Common myeloid progenitor, CD34-positive (primary cell): ENCODE results near the gene TECPR2.

Experiments
- CTCF ChIA-PET: fragments of 350-600 bp; sonication (Branson Sonifier 250); formaldehyde crosslinking; loops from one replicate; lab custom pipeline; 2021; ENCODE audit warnings: antibody characterized with exemption; lab: Charles Lee
- POLR2A ChIA-PET: fragments of 350-600 bp; sonication (Branson Sonifier 250); formaldehyde crosslinking; loops from one replicate; lab custom pipeline; 2021; ENCODE audit warnings: antibody characterized with exemption; lab: Charles Lee
- DNase-seq, 3 donors: peaks; one replicate each; pipeline versions ENCODE4 v3.0.0 to v3.0.0-alpha.2; 2013
- H3K27ac ChIP-seq, 2 experiments: 1 replicate in 1 of 2; 2 replicates in 1 of 2; pipeline ENCODE4 v1.7.0; 2013; ENCODE audit warnings: inconsistent platforms in 2 of 2, low read length in 2 of 2, mild to moderate bottlenecking in 2 of 2, low read depth in 1 of 2, moderate library complexity in 1 of 2; ENCODE audit not compliant: severe bottlenecking in 2 of 2, insufficient read depth in 1 of 2, poor library complexity in 1 of 2
- H3K27me3 ChIP-seq, 5 experiments: replicated peaks in 2 of 5; 1 replicate in 3 of 5; 2 replicates in 2 of 5; pipeline versions ENCODE4 v1.6.1 to v1.7.0; 2013; ENCODE audit warnings: low read length in 4 of 5, mild to moderate bottlenecking in 2 of 5, moderate library complexity in 2 of 5, inconsistent platforms in 1 of 5; ENCODE audit not compliant: insufficient read depth in 5 of 5, control insufficient read depth in 4 of 5
- H3K36me3 ChIP-seq, 4 experiments: 1 replicate in 2 of 4; 2 replicates in 2 of 4; pipeline versions ENCODE4 v1.6.1 to v1.7.0; 2013; ENCODE audit warnings: low read length in 3 of 4, control low read depth in 1 of 4, mild to moderate bottlenecking in 1 of 4; ENCODE audit not compliant: control insufficient read depth in 4 of 4, insufficient read depth in 4 of 4
- H3K4me1 ChIP-seq, 4 experiments: 1 replicate in 3 of 4; 2 replicates in 1 of 4; pipeline versions ENCODE4 v1.6.1 to v1.7.1; 2013; ENCODE audit warnings: low read length in 3 of 4, mild to moderate bottlenecking in 3 of 4, control low read depth in 1 of 4, inconsistent platforms in 1 of 4, moderate library complexity in 1 of 4; ENCODE audit not compliant: control insufficient read depth in 4 of 4, insufficient read depth in 4 of 4; ENCODE audit errors: control extremely low read depth in 1 of 4
- H3K4me3 ChIP-seq, 7 experiments: 1 replicate in 4 of 7; 2 replicates in 3 of 7; pipeline versions ENCODE4 v1.5.1 to v1.7.0; 2013; ENCODE audit warnings: mild to moderate bottlenecking in 7 of 7, low read length in 6 of 7, moderate library complexity in 6 of 7, inconsistent platforms in 2 of 7, low read depth in 2 of 7, control low read depth in 1 of 7; ENCODE audit not compliant: insufficient read depth in 4 of 7, control insufficient read depth in 1 of 7; ENCODE audit errors: extremely low read depth in 1 of 7
- H3K9me3 ChIP-seq, 5 experiments: 1 replicate in 4 of 5; 2 replicates in 1 of 5; pipeline versions ENCODE4 v1.6.1 to v1.7.1; 2013; ENCODE audit warnings: low read length in 4 of 5, mild to moderate bottlenecking in 2 of 5, inconsistent platforms in 1 of 5, low read depth in 1 of 5, moderate library complexity in 1 of 5; ENCODE audit not compliant: control insufficient read depth in 4 of 5, insufficient read depth in 2 of 5; ENCODE audit errors: control extremely low read depth in 1 of 5
- WGBS: methylation state at CpG from one replicate; pipeline ENCODE4 v1.1.5; 2013; ENCODE audit not compliant: insufficient coverage; 5-methylcytosine and 5-hydroxymethylcytosine counted together

TECPR2 gene

GRCh38 chr14:102317564-102318248 is 45.0 kb upstream of the TECPR2 start:
- Histone ChIP-seq H3K4me3 (peak overlapping the region in 6 of 7 experiments; percentile 61 to 79 (median 75)), H3K9me3 (no peaks in the 10 kb centered on the region), H3K27me3 (no peaks in the 10 kb centered on the region), H3K36me3 (peaks cover 0 to 5% (median 0%) of the 10 kb centered on the region in 4 experiments), H3K27ac (peak overlapping the region in 1 of 2 experiments; percentile 78), H3K4me1 (peaks cover 0 to 55% (median 46%) of the 10 kb centered on the region in 4 experiments)
- WGBS, result 83% methylated on average over 12 of the region's 12 CpGs
- ChIA-PET CTCF (interaction anchor here (0.7 to 5.9 kb wide), 8 partner anchors 9 to 271 kb away, joined by 3 to 34 read pairs (median 4); no protein-coding TSS in a partner anchor), POLR2A (interaction anchor here (0.9 kb wide), 1 partner anchor 13 kb away, joined by 4 read pairs; the partner anchor contains the start of gene MOK)
- DNase-seq, result peak in 2 of 3 donors; percentile 51 to 53

GRCh38 chr14:102318781-102319276 is 43.9 kb upstream of the TECPR2 start:
- Histone ChIP-seq H3K4me3 (peak overlapping the region; percentile 71 to 93 (median 90)), H3K27ac (peak overlapping the region; percentile 77 to 90), H3K4me1 (peaks cover 0 to 56% (median 45%) of the 10 kb centered on the region in 4 experiments), H3K36me3 (peaks cover 0 to 5% (median 0%) of the 10 kb centered on the region in 4 experiments), H3K27me3 (no peaks in the 10 kb centered on the region), H3K9me3 (no peaks in the 10 kb centered on the region)
- 85% methylated on average over 6 of the region's 15 CpGs for WGBS
- no peak for DNase-seq
- CTCF ChIA-PET, result interaction anchor here (0.8 to 2.8 kb wide), 6 partner anchors 8 to 256 kb away, joined by 3 to 7 read pairs (median 4); partner anchors contain the start of gene MOK
- POLR2A ChIA-PET, result no interaction called here

DNA sequence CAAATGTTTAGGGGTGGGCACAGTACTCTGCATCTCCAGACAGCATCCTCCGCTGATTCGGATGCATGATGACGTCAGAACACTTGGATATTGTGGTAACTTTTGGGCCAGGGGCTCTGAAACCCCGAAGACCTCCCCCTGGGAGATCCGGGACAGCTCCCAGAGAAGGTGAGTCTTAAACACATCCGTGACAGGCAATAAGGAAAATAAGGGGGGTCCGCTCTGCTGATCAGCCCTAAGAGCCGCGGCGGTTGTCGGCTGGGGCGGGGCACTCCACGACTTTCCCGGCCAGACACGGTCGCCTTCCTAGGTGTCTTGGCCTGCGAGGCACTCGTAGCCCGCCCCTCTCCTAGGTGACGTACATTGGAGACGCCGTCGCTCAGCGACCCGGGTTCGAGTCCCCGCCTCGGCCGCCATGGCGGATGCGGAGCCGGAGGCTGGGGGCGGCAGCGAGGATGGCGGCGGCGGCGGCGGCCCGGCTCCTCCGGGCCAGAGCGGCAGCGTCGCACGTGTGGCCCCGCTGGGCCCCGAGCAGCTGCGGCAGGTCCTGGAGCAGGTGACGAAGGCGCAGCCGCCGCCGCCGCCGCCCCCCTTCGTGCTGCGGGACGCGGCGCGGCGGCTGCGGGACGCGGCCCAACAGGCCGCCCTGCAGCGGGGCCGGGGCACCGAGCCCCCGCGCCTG is 43.2 kb upstream of the TECPR2 start, which contains the start of gene ZNF839:
TSS of gene ZNF839 (plus strand) at position 396 of the 682 bp plus-strand sequence. CDS start at position 416, 20 bp downstream.
- ChIA-PET CTCF (interaction anchor here (0.6 to 2.8 kb wide), 7 partner anchors 9 to 257 kb away, joined by 3 to 7 read pairs (median 3); partner anchors contain the start of gene MOK), POLR2A (no interaction called here)
- under 1% methylated on average over 41 of the region's 71 CpGs for WGBS

DNA sequence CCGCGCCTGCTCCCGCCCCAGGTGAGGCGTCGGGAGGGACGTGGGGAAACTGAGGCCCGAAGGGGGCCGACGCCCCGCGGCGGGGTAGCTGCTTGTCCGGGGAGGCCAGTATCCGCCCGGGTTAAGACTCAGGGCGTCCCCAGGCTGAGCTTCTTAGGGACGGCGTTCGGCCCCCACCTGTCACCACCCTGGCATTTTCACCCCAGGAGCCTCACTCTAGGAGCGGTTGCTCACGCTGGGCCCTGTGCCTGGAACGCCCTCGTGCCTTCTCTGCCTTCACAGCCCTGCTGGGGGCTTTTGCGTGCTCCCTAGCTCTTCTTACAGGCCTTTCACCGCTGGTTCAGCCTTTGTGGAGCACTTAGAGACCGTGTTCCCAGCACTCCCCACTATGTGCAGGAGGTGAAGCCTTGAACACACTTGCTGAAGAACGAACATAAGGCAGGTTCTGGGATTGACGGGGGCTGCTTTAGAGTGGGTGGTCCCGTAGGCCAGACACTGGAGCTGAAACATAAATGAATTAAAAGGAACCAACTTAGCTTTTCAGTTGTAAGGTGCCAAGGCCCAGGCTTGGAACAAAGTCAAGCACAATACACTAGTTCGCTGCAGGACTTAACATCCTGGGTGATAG is 42.6 kb upstream of the TECPR2 start:
- Histone ChIP-seq H3K4me1 (peaks cover 0 to 48% (median 37%) of the 10 kb centered on the region in 4 experiments), H3K36me3 (peaks cover 0 to 5% (median 0%) of the 10 kb centered on the region in 4 experiments), H3K4me3 (peak overlapping the region; percentile 71 to 93 (median 90)), H3K27me3 (no peaks in the 10 kb centered on the region), H3K27ac (peak overlapping the region; percentile 77 to 90), H3K9me3 (no peaks in the 10 kb centered on the region)
- ChIA-PET CTCF (interaction anchor here (0.6 to 2.8 kb wide), 8 partner anchors 8 to 257 kb away, joined by 3 to 7 read pairs (median 4); partner anchors contain the start of gene MOK), POLR2A (no interaction called here)
- WGBS, result 6% methylated on average over 30 of the region's 30 CpGs
- peak in 2 of 3 donors; percentile 72 to 75 for DNase-seq

More for the DNA sequence above, 43.2 kb upstream of the TECPR2 start, which contains the start of gene ZNF839:
- peaks cover 0 to 53% (median 41%) of the 10 kb centered on the region in 4 experiments for H3K4me1 ChIP-seq
- H3K27me3 ChIP-seq, result no peaks in the 10 kb centered on the region
- H3K27ac ChIP-seq, result peak within 1 kb of the TSS; percentile 77 to 90
- peak within 1 kb of the TSS; percentile 71 to 93 (median 90) for H3K4me3 ChIP-seq
- H3K9me3 ChIP-seq, result no peaks in the 10 kb centered on the region
- peak; percentile 89 to 94 (median 94) for DNase-seq
- peaks cover 0 to 5% (median 0%) of the 10 kb centered on the region in 4 experiments for H3K36me3 ChIP-seq

DNA sequence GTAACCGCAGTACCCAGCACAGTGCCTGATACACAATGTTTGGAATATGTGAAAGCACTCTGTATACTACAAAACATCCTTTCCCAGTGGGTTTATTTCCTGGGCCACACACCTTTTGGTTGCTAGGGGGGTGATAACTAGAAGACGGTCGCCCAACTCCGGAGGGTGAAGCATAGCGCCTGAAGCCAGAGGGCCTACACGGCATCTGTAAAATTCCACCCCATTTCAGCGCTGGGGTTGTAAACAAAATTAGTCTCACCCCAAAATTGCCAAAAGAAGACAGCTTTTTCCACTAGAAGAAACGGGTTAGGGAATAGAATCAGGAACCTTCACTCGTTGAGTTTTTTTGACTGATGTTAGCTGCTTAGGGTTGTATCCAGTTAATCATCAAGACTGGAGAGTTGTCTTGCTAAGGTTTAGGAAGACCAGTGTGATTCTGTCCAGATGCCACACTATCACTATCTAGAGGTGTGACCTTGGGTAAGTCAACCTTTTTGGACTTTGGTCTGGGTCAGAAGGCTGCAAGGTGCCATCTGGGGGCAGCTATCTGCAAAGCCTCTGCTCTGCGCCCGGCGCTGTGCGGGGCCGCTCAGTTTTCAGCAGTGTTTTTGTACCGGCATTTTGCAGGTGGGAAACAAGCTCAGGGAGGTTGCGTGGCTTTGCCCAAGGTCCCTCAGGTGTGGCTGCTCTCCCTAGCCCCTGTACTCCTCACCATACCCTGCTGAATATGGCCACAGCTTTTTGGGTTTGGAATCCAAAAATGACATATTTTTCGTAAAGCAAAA is 41.9 kb upstream of the TECPR2 start:
- WGBS, result 100% methylated on average over 16 of the region's 17 CpGs
- H3K27ac ChIP-seq, result peak overlapping the region in 1 of 2 experiments; percentile 90
- H3K27me3 ChIP-seq, result no peaks in the 10 kb centered on the region
- DNase-seq, result no peak
- ChIA-PET POLR2A (no interaction called here), CTCF (interaction anchor here (0.7 to 2.8 kb wide), 10 partner anchors 9 to 258 kb away, joined by 3 to 7 read pairs (median 4); no protein-coding TSS in a partner anchor)
- H3K4me1 ChIP-seq, result peaks cover 0 to 47% (median 36%) of the 10 kb centered on the region in 4 experiments
- H3K9me3 ChIP-seq, result no peaks in the 10 kb centered on the region
- H3K36me3 ChIP-seq, result peaks cover 0 to 8% (median 3%) of the 10 kb centered on the region in 4 experiments
- peak overlapping the region in 5 of 7 experiments; percentile 84 to 93 (median 91) for H3K4me3 ChIP-seq
